Smooth muscle cell (in vitro differentiated cells): ENCODE results near the gene MEG3. TPM values are rescaled to one million over a fixed set of nuclear protein-coding genes. Genes with fewer than 3 reads are reported as not detected.
A peak's percentile ranks its signal among the peaks of the same experiment; 100 is the strongest.

Experiments used
- DNase-seq: peaks from one replicate; lab custom pipeline; 2025; ENCODE audit not compliant: unreplicated experiment; lab: John Stamatoyannopoulos, UW
- H2AFZ ChIP-seq: fragments of 200-600 bp; sonication (generic); 2 replicates; pipeline ENCODE4 v1.6.0; 2016; ENCODE audit warnings: antibody characterized with exemption, low read depth, mild to moderate bottlenecking
- H3F3A ChIP-seq: fragments of 200-600 bp; sonication (generic); 2 replicates; pipeline ENCODE4 v1.6.0; 2017; ENCODE audit warnings: antibody characterized with exemption, low read depth
- H3K27ac ChIP-seq: fragments of 200-600 bp; sonication (generic); 2 replicates; pipeline ENCODE4 v1.5.1; 2016; ENCODE audit warnings: low read depth, mild to moderate bottlenecking
- H3K27me3 ChIP-seq: fragments of 200-600 bp; sonication (generic); 2 replicates; pipeline ENCODE4 v1.6.1; 2016; ENCODE audit warnings: low read depth, mild to moderate bottlenecking
- H3K36me3 ChIP-seq: fragments of 200-600 bp; sonication (generic); 2 replicates; pipeline ENCODE4 v1.5.1; 2016; ENCODE audit warnings: low read depth
- H3K4me1 ChIP-seq: fragments of 200-600 bp; sonication (generic); 2 replicates; pipeline ENCODE4 v1.5.1; 2016; ENCODE audit warnings: low read depth
- H3K4me2 ChIP-seq: fragments of 200-600 bp; sonication (generic); 2 replicates; pipeline ENCODE4 v1.6.0; 2016; ENCODE audit warnings: mild to moderate bottlenecking
- H3K4me3 ChIP-seq: fragments of 200-600 bp; sonication (generic); 2 replicates; pipeline ENCODE4 v1.5.1; 2016; ENCODE audit warnings: mild to moderate bottlenecking
- H3K79me2 ChIP-seq: fragments of 200-600 bp; sonication (generic); 2 replicates; pipeline ENCODE4 v1.6.0; 2016; ENCODE audit warnings: low read depth, mild to moderate bottlenecking
- H3K9ac ChIP-seq: fragments of 200-600 bp; sonication (generic); 2 replicates; pipeline ENCODE4 v1.6.0; 2016; ENCODE audit warnings: low read depth
- H3K9me3 ChIP-seq: fragments of 200-600 bp; sonication (generic); replicated peaks from 2 replicates; pipeline ENCODE4 v1.5.1; 2016; ENCODE audit warnings: low read depth
- H4K20me1 ChIP-seq: fragments of 200-600 bp; sonication (generic); 2 replicates; pipeline ENCODE4 v1.6.0; 2016; ENCODE audit warnings: low read depth
- CTCF ChIP-seq: fragments of 200-600 bp; sonication (generic); IDR thresholded peaks from 2 replicates; pipeline ENCODE4 v1.5.1; 2017; ENCODE audit warnings: borderline replicate concordance, mild to moderate bottlenecking, antibody characterized with exemption; ENCODE audit not compliant: insufficient read depth, poor library complexity, severe bottlenecking
- WGBS: methylation state at CpG from one replicate; pipeline ENCODE4 v1.1.7; 2016; ENCODE audit warnings: low lambda C conversion rate; 5-methylcytosine and 5-hydroxymethylcytosine counted together
- polyA plus RNA-seq: library from polyadenylated mRNA; unstranded; fragments of >200 nt; fragmentation: Nextera tagmentation; extraction: Ambion mirVana; gene quantifications from 2 replicates; pipeline ENCODE4 v1.2.1, GENCODE V29; 2016
- total RNA-seq: library from RNA; depleted of rRNA; stranded (reverse); fragments of >200 nt; gene quantifications from 2 replicates; pipeline ENCODE4 v1.2.3, GENCODE V29; 2014

MEG3 gene
- total and polyA plus RNA-seq, 2 experiments from 2014 or later: not detected

GRCh38 chr14:100840286-100841065 is 14.6 kb downstream of the MEG3 start:
- Histone ChIP-seq H3K9me3 (no peaks in the 10 kb centered on the region), H3K79me2 (no peaks in the 10 kb centered on the region), H3K36me3 (no peaks in the 10 kb centered on the region), H3K9ac (peak overlapping the region; percentile 55), H3F3A (peaks cover 34% of the 10 kb centered on the region), H3K4me1 (peaks cover 57% of the 10 kb centered on the region), H3K4me2 (peak overlapping the region; percentile 13), H4K20me1 (no peaks in the 10 kb centered on the region), H3K27ac (peak overlapping the region; percentile 98), H3K27me3 (no peaks in the 10 kb centered on the region), H2AFZ (no peak overlapping the region), H3K4me3 (no peak overlapping the region)
- DNase-seq: no peak
- TF ChIP-seq CTCF: no peak
- 79% methylated on average over 21 of the region's 21 CpGs for WGBS

- H3F3A ChIP-seq: peaks cover 34% of the 10 kb centered on the region
- peak overlapping the region; percentile 98 for H3K27ac ChIP-seq
- H3K9ac ChIP-seq: peak overlapping the region; percentile 82
- no peaks in the 10 kb centered on the region for H4K20me1 ChIP-seq
- no peaks in the 10 kb centered on the region for H3K79me2 ChIP-seq
- H3K4me3 ChIP-seq: no peak overlapping the region
- no peaks in the 10 kb centered on the region for H3K36me3 ChIP-seq
- TF ChIP-seq CTCF: no peak
- DNase-seq: no peak
- no peak overlapping the region for H3K4me2 ChIP-seq
- no peaks in the 10 kb centered on the region for H3K9me3 ChIP-seq
- WGBS: 92% methylated on average over 20 of the region's 21 CpGs
- H3K4me1 ChIP-seq: peaks cover 59% of the 10 kb centered on the region
- no peaks in the 10 kb centered on the region for H3K27me3 ChIP-seq
- H2AFZ ChIP-seq: no peak overlapping the region
Measured at GRCh38 chr14:100841066-100841760, 15.3 kb downstream of the MEG3 start.

GRCh38 chr14:100841761-100842403 is 16.0 kb downstream of the MEG3 start:
- Histone ChIP-seq H3F3A (peaks cover 34% of the 10 kb centered on the region), H3K4me1 (peaks cover 62% of the 10 kb centered on the region), H3K27ac (peak overlapping the region; percentile 98), H3K9ac (peak overlapping the region; percentile 82), H3K9me3 (no peaks in the 10 kb centered on the region), H3K79me2 (no peaks in the 10 kb centered on the region), H3K36me3 (no peaks in the 10 kb centered on the region), H2AFZ (no peak overlapping the region), H3K4me2 (peak overlapping the region; percentile 53), H3K27me3 (no peaks in the 10 kb centered on the region), H4K20me1 (no peaks in the 10 kb centered on the region), H3K4me3 (no peak overlapping the region)
- DNase-seq: no peak
- no peak for TF ChIP-seq CTCF
- 79% methylated on average over 15 of the region's 15 CpGs for WGBS
